SKM-1 treated with dmso at 0.1 percent for 144 hours (cell line): ENCODE measurements around the gene EFCAB9.

Source experiments
- DNase-seq: peaks from one replicate; lab custom pipeline; 2025; ENCODE audit not compliant: unreplicated experiment; lab: John Stamatoyannopoulos, UW

The EFCAB9 gene

GRCh38 chr5:172235827-172236736 lies 42.1 kb downstream of the EFCAB9 start:
- DNase-seq: no peak

GRCh38 chr5:172238334-172238733 lies 44.4 kb downstream of the EFCAB9 start:
- DNase-seq: no peak

- DNase-seq: no peak
Observed at GRCh38 chr5:172243302-172243701, 49.3 kb downstream of the EFCAB9 start.

GRCh38 chr5:172245046-172245445 lies 51.1 kb downstream of the EFCAB9 start:
- DNase-seq: no peak

- DNase-seq: no peak
Observed at GRCh38 chr5:172245703-172246125, 51.7 kb downstream of the EFCAB9 start.

- DNase-seq: no peak
Observed at GRCh38 chr5:172248637-172249036, 54.7 kb downstream of the EFCAB9 start.

GRCh38 chr5:172251419-172251818 lies 57.4 kb downstream of the EFCAB9 start:
- no peak for DNase-seq

GRCh38 chr5:172252501-172252900 lies 58.5 kb downstream of the EFCAB9 start:
- DNase-seq: no peak
